ENCODE results near the gene USP2.

Gene USP2

GRCh38 chr11:119403021-119403420 is 21.5 kb upstream of the USP2 start:
- DNase-seq (ENCODE audit: low spot score), result peak; percentile 1
- in situ Hi-C loops (cut with MboI; ENCODE audit: low pct_unique_long_range_greater_than_20kb, low sequenced_read_pairs, unreplicated experiment), result no loop called here
- TF ChIP-seq, protein P1, sequence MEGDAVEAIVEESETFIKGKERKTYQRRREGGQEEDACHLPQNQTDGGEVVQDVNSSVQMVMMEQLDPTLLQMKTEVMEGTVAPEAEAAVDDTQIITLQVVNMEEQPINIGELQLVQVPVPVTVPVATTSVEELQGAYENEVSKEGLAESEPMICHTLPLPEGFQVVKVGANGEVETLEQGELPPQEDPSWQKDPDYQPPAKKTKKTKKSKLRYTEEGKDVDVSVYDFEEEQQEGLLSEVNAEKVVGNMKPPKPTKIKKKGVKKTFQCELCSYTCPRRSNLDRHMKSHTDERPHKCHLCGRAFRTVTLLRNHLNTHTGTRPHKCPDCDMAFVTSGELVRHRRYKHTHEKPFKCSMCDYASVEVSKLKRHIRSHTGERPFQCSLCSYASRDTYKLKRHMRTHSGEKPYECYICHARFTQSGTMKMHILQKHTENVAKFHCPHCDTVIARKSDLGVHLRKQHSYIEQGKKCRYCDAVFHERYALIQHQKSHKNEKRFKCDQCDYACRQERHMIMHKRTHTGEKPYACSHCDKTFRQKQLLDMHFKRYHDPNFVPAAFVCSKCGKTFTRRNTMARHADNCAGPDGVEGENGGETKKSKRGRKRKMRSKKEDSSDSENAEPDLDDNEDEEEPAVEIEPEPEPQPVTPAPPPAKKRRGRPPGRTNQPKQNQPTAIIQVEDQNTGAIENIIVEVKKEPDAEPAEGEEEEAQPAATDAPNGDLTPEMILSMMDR (IDR thresholded peaks at IDR 0.05; ENCODE audit: extremely low read depth, insufficient read depth, missing control alignments), result no peak

DNA sequence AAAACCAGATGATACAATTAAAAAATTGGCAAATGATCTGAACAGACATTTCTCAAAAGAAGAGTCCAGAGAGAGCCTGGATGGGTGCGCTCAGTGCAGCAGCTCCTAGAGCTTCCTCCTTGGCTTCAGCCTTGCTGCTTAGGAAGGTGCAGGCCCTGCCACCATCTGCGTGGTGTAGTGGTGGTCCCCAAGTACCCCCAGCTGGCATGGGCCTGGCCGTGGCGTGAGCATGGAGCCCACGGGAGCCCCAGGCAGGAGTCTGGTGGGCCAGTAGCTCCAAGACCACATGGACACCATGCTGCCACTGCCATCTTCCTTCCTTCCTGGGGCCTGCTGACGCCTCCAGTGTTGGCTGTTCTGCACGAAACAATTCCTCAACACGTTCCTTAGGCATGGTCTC is 21.0 kb upstream of the USP2 start:
- in situ Hi-C loops (cut with MboI; ENCODE audit: low pct_unique_long_range_greater_than_20kb, low sequenced_read_pairs, unreplicated experiment), result no loop called here
- no peak for DNase-seq (ENCODE audit: low spot score)
- TF ChIP-seq, protein P1 (IDR thresholded peaks at IDR 0.05; ENCODE audit: extremely low read depth, insufficient read depth, missing control alignments), result no peak

DNA sequence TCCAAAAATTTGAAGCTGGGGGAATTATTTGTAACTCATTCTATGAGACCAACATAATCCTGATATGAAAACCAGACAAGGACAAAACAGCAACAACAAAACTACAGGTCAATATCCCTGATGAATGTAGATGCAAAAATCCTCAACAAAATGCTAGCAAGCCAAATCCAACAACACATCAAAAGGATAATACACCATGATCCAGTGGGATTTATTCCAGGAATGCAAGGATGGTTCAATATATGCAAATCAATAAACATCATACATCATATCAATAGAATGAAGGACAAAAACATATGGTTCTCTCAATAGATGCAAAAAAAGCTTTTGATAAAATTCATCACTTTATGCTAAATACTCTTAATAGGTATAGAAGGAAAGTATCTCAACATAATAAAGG is 19.4 kb upstream of the USP2 start:
- TF ChIP-seq, protein P1 (IDR thresholded peaks at IDR 0.05; ENCODE audit: extremely low read depth, insufficient read depth, missing control alignments), result no peak
- no peak for DNase-seq (ENCODE audit: low spot score)
- in situ Hi-C loops (cut with MboI; ENCODE audit: low pct_unique_long_range_greater_than_20kb, low sequenced_read_pairs, unreplicated experiment), result no loop called here

- in situ Hi-C loops (cut with MboI; ENCODE audit: low pct_unique_long_range_greater_than_20kb, low sequenced_read_pairs, unreplicated experiment), result no loop called here
- no peak for DNase-seq (ENCODE audit: low spot score)
- TF ChIP-seq, protein P1 (IDR thresholded peaks at IDR 0.05; ENCODE audit: extremely low read depth, insufficient read depth, missing control alignments), result no peak
Measured at GRCh38 chr11:119397740-119398139, 16.2 kb upstream of the USP2 start.

- no peak for DNase-seq (ENCODE audit: low spot score)
- TF ChIP-seq, protein P1 (IDR thresholded peaks at IDR 0.05; ENCODE audit: extremely low read depth, insufficient read depth, missing control alignments), result no peak
- in situ Hi-C loops (cut with MboI; ENCODE audit: low pct_unique_long_range_greater_than_20kb, low sequenced_read_pairs, unreplicated experiment), result no loop called here
Measured at GRCh38 chr11:119396835-119397234, 15.3 kb upstream of the USP2 start.

- TF ChIP-seq, protein P1 (IDR thresholded peaks at IDR 0.05; ENCODE audit: extremely low read depth, insufficient read depth, missing control alignments), result no peak
- peak; percentile 1 for DNase-seq (ENCODE audit: low spot score)
- in situ Hi-C loops (cut with MboI; ENCODE audit: low pct_unique_long_range_greater_than_20kb, low sequenced_read_pairs, unreplicated experiment), result no loop called here
Measured at GRCh38 chr11:119391275-119391674, 9.8 kb upstream of the USP2 start.

Measured in GM13977 (cell line).